Cardiac muscle cell (in vitro differentiated cells and primary cell): ENCODE data around the gene REN. TPM values are rescaled to one million over a fixed set of nuclear protein-coding genes. Genes with fewer than 3 reads are reported as not detected.

ENCODE experiments used
- DNase-seq, 2 donors: peaks; one replicate each; pipeline versions ENCODE4 v3.0.0 to v3.0.0-alpha.2; 2010 to 2017; ENCODE audit warnings: low read depth in 1 of 2, low spot score in 1 of 2
- H3K27ac ChIP-seq: fragments of 200-600 bp; sonication (generic); 2 replicates; pipeline ENCODE4 v1.5.1; 2016
- H3K27me3 ChIP-seq: fragments of 200-600 bp; sonication (generic); 2 replicates; pipeline ENCODE4 v1.6.0; 2016; ENCODE audit warnings: control low read depth
- H3K36me3 ChIP-seq: fragments of 200-600 bp; sonication (generic); 2 replicates; pipeline ENCODE4 v1.5.1; 2016; ENCODE audit warnings: control low read depth
- H3K4me1 ChIP-seq: fragments of 200-600 bp; sonication (generic); 2 replicates; pipeline ENCODE4 v1.8.1; 2017; ENCODE audit warnings: low read depth, mild to moderate bottlenecking, mixed run types
- H3K4me3 ChIP-seq: fragments of 200-600 bp; sonication (generic); 2 replicates; pipeline ENCODE4 v1.5.1; 2016; ENCODE audit warnings: mild to moderate bottlenecking
- H3K9me3 ChIP-seq: fragments of 200-600 bp; sonication (generic); 2 replicates; pipeline ENCODE4 v1.5.1; 2017; ENCODE audit warnings: low read depth, mild to moderate bottlenecking, control low read depth
- polyA plus RNA-seq: library from polyadenylated mRNA; unstranded; fragments of >200 nt; fragmentation: Nextera tagmentation; extraction: Ambion mirVana; gene quantifications from 2 replicates; pipeline ENCODE4 v1.2.1, GENCODE V29; 2016
- total RNA-seq: library from RNA; depleted of rRNA; stranded (reverse); fragments of >200 nt; gene quantifications from 2 replicates; pipeline ENCODE4 v1.2.3, GENCODE V29; 2016
- TF ChIP-seq, protein P1 (sequence below): IDR thresholded peaks from 2 replicates; pipeline ENCODE4 v1.5.1; 2012; ENCODE audit warnings: low read depth, mild to moderate bottlenecking, low read length

Gene REN
- total and polyA plus RNA-seq, 2 experiments from 2014 or later, result 3.5 TPM; not detected in 1

DNA sequence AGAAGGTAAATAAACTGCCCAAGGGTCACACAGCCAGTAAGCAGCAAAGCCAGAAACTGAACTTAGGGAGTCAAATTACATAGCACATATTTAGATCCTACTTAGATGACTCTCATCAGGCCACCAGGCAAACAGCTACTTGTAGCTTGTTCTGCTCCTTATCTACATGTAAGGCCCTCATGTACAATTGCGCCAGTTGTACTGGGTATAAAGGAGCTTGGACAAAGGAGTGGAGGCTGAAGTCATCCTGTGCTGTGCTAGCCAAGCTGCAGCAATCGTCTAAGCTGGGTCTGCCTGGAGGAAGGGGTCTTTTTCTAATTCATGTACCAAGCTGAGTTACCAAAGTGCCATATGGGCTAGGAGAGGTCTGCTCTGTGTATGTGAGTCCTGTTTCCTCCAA lies 27.0 kb downstream of the REN start:
- Histone ChIP-seq H3K27me3 (no peaks in the 10 kb centered on the region), H3K4me1 (no peaks in the 10 kb centered on the region), H3K27ac (no peak overlapping the region), H3K9me3 (no peaks in the 10 kb centered on the region), H3K4me3 (no peak overlapping the region), H3K36me3 (no peaks in the 10 kb centered on the region)
- TF ChIP-seq, protein P1, sequence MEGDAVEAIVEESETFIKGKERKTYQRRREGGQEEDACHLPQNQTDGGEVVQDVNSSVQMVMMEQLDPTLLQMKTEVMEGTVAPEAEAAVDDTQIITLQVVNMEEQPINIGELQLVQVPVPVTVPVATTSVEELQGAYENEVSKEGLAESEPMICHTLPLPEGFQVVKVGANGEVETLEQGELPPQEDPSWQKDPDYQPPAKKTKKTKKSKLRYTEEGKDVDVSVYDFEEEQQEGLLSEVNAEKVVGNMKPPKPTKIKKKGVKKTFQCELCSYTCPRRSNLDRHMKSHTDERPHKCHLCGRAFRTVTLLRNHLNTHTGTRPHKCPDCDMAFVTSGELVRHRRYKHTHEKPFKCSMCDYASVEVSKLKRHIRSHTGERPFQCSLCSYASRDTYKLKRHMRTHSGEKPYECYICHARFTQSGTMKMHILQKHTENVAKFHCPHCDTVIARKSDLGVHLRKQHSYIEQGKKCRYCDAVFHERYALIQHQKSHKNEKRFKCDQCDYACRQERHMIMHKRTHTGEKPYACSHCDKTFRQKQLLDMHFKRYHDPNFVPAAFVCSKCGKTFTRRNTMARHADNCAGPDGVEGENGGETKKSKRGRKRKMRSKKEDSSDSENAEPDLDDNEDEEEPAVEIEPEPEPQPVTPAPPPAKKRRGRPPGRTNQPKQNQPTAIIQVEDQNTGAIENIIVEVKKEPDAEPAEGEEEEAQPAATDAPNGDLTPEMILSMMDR, result no peak
- DNase-seq, result no peak

DNA sequence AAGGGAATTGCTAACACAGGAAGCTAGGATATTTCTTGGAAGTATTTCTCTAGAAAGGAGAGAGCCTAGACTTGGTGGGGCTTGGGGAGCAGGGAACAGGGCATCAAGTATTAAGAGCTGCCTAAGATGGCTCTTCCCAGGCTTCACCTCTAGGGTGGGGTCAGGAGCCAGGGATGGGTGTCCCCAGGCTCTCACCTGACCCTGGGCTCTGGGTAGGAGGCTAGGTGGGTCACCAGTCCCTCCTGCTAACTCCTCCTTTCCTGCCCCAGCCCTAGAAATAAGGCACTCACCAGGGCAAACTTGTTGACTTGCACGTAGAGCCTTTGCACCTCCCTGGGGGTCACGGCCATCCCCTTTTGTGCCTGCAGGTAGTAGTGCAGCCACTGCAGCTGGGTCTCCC lies 29.3 kb downstream of the REN start:
- no peak overlapping the region for H3K27ac ChIP-seq
- H3K4me3 ChIP-seq, result no peak overlapping the region
- H3K36me3 ChIP-seq, result no peaks in the 10 kb centered on the region
- TF ChIP-seq, protein P1, result no peak
- no peaks in the 10 kb centered on the region for H3K27me3 ChIP-seq
- H3K4me1 ChIP-seq, result no peaks in the 10 kb centered on the region
- H3K9me3 ChIP-seq, result no peaks in the 10 kb centered on the region
- no peak for DNase-seq

DNA sequence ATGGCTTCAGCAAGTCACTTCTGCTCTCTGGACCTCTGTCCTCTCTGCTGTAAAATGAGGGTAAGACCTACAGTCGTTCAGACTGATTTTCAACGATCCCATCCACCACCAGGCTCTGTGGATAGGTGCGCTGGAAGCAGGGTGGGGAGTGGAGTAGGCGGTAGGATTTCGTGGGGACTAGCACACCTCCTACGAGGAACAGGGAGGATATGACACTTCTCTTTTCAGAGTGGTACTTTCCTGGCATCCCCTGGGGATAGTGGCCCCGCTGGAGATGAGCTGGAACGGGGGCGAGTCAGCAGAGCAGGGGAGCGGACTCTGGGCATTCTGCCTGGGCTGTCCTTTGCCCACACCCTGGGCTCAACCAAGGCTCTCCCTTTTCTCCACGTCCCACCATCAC lies 32.0 kb downstream of the REN start:
- no peaks in the 10 kb centered on the region for H3K27me3 ChIP-seq
- no peaks in the 10 kb centered on the region for H3K36me3 ChIP-seq
- no peaks in the 10 kb centered on the region for H3K4me1 ChIP-seq
- TF ChIP-seq, protein P1, result no peak
- DNase-seq, result no peak
- no peak overlapping the region for H3K27ac ChIP-seq
- no peaks in the 10 kb centered on the region for H3K9me3 ChIP-seq
- no peak overlapping the region for H3K4me3 ChIP-seq

DNA sequence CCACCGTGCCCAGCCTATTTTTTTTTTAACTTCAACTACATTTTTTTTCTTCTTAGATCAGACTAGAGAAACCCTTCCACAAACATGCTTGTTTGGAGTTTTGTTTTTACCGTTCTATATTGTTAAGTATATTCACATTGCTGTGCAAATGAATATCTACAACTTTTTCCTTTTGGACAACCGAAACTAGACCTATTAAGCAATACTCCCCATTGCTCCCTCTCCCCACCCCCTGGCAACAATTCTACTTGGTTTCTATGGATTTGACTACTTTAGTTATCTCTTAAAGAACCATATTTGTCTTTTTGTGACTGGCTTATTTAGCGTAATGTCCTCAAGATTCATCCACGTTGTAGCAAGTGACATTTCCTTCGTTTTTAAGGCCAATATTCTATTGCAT lies 33.4 kb downstream of the REN start:
- no peak for DNase-seq
- H3K4me1 ChIP-seq, result no peaks in the 10 kb centered on the region
- no peaks in the 10 kb centered on the region for H3K9me3 ChIP-seq
- no peak overlapping the region for H3K27ac ChIP-seq
- no peaks in the 10 kb centered on the region for H3K36me3 ChIP-seq
- TF ChIP-seq, protein P1, result no peak
- H3K4me3 ChIP-seq, result no peak overlapping the region
- no peaks in the 10 kb centered on the region for H3K27me3 ChIP-seq

DNA sequence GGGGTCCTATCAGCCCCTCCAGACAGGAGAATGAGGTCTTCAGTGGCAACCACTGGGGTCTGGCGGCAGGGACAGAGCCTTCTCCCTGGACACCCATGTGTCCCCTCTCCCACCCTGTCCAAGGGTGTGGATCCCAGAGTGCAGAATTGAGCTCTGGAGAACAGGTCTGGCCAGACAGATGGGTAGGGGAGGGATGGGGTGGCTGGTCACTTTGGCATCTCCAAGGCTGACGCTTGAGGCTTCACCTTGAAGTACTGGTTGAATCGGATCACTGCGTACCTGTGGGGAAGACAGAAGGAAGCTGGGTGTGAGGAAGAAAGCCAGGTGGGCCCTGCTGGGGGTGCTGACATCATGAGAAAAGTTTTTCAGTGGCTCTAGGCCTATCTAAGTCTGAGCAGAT lies 34.2 kb downstream of the REN start:
- TF ChIP-seq, protein P1, result no peak
- H3K4me1 ChIP-seq, result peaks cover 6% of the 10 kb centered on the region
- H3K27me3 ChIP-seq, result no peaks in the 10 kb centered on the region
- no peak overlapping the region for H3K27ac ChIP-seq
- DNase-seq, result no peak
- no peaks in the 10 kb centered on the region for H3K9me3 ChIP-seq
- H3K4me3 ChIP-seq, result no peak overlapping the region
- no peaks in the 10 kb centered on the region for H3K36me3 ChIP-seq
